ENCODE data around the gene C6orf141. TPM values are rescaled to one million over a fixed set of nuclear protein-coding genes. Genes with fewer than 3 reads are reported as not detected.

The C6orf141 gene
- total and polyA plus RNA-seq, 4 donors = 0.73 to 6.1 (median 4.3) TPM

DNA sequence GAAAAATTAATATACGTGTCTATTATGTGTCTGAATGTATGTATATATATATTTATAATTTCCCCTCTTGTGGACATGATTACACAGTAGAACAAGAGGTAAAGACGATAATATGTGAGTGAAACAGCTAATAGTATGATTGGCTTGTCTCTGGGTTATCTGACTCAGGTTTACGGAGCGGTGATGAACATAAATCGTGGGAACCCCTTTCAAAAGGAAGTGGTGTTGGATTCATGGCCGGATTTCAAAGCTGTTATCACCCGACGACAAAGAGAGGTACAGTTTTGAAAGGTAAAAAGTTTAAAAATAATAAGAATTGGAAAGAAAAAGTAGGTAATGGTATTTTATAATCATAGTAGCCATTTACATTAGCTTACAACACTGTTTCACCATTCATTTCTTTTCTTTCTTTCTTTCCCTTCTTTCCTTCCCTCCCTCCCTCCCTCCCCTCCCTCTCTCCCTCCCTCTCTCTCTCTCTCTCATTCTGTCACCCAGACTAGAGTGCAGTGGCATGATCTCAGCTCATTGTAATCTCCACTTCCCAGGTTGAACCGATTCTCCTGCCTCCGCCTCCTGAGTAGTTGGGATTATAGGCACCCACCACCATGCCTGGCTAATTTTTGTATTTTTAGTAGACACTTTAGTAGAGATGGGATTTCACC is 34.9 kb upstream of the C6orf141 start:
- H3K9me3 ChIP-seq (ENCODE audit: control insufficient read depth in 4 of 4, insufficient read depth in 3 of 4, low read length in 3 of 4) = no peaks in the 10 kb centered on the region
- DNase-seq (no peak), ATAC-seq (ENCODE audit: insufficient read depth, low FRiP score) (no peak)
- no peak overlapping the region for H3K4me3 ChIP-seq
- no peaks in the 10 kb centered on the region for H3K27me3 ChIP-seq (ENCODE audit: control insufficient read depth in 3 of 3, insufficient read depth in 3 of 3, low read length in 2 of 3)
- H3K4me1 ChIP-seq (ENCODE audit: control insufficient read depth in 5 of 5, insufficient read depth in 5 of 5, low read length in 5 of 5) = no peaks in the 10 kb centered on the region
- no peaks in the 10 kb centered on the region for H3K36me3 ChIP-seq (ENCODE audit: control insufficient read depth in 4 of 4, insufficient read depth in 4 of 4, low read length in 4 of 4)
- TF ChIP-seq, protein P1, sequence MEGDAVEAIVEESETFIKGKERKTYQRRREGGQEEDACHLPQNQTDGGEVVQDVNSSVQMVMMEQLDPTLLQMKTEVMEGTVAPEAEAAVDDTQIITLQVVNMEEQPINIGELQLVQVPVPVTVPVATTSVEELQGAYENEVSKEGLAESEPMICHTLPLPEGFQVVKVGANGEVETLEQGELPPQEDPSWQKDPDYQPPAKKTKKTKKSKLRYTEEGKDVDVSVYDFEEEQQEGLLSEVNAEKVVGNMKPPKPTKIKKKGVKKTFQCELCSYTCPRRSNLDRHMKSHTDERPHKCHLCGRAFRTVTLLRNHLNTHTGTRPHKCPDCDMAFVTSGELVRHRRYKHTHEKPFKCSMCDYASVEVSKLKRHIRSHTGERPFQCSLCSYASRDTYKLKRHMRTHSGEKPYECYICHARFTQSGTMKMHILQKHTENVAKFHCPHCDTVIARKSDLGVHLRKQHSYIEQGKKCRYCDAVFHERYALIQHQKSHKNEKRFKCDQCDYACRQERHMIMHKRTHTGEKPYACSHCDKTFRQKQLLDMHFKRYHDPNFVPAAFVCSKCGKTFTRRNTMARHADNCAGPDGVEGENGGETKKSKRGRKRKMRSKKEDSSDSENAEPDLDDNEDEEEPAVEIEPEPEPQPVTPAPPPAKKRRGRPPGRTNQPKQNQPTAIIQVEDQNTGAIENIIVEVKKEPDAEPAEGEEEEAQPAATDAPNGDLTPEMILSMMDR (IDR thresholded peaks at IDR 0.05; ENCODE audit: control extremely low read depth, extremely low read depth) = no peak
- no peak overlapping the region for H3K27ac ChIP-seq (ENCODE audit: low read depth in 1 of 2, low read length in 1 of 2)
- no peak overlapping the region for H3K9ac ChIP-seq (ENCODE audit: insufficient read depth in 1 of 2, low read length in 2 of 2)
- 70 to 77% methylated on average over 10 of the region's 10 CpGs for WGBS, 2 donors

DNA sequence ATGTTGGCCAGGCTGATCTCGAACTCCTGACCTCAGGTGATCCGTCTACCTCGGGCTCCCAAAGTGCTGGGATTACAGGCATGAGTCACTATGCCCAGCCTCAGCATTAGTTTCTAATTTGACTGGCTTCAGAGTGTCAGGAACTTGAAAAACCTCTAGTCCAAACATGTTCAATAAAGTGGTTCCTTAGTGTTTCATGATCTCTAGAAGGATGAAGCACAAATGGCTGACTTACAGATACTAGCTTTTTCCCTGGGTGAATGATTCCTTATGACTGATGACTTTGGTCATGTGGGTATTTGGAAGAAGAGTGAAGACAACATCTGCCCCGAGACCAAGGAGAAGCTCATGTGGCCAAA is 34.3 kb upstream of the C6orf141 start:
- TF ChIP-seq, protein P1 (IDR thresholded peaks at IDR 0.05; ENCODE audit: control extremely low read depth, extremely low read depth) = no peak
- ATAC-seq (ENCODE audit: insufficient read depth, low FRiP score) (no peak), DNase-seq (no peak)
- H3K4me1 ChIP-seq (ENCODE audit: control insufficient read depth in 5 of 5, insufficient read depth in 5 of 5, low read length in 5 of 5) = no peaks in the 10 kb centered on the region
- no peak overlapping the region for H3K27ac ChIP-seq (ENCODE audit: low read depth in 1 of 2, low read length in 1 of 2)
- H3K4me3 ChIP-seq = no peak overlapping the region
- no peaks in the 10 kb centered on the region for H3K27me3 ChIP-seq (ENCODE audit: control insufficient read depth in 3 of 3, insufficient read depth in 3 of 3, low read length in 2 of 3)
- H3K36me3 ChIP-seq (ENCODE audit: control insufficient read depth in 4 of 4, insufficient read depth in 4 of 4, low read length in 4 of 4) = no peaks in the 10 kb centered on the region
- no peaks in the 10 kb centered on the region for H3K9me3 ChIP-seq (ENCODE audit: control insufficient read depth in 4 of 4, insufficient read depth in 3 of 4, low read length in 3 of 4)
- WGBS, 2 donors = 84 to 91% methylated on average over 4 of the region's 4 CpGs
- H3K9ac ChIP-seq (ENCODE audit: insufficient read depth in 1 of 2, low read length in 2 of 2) = no peak overlapping the region

DNA sequence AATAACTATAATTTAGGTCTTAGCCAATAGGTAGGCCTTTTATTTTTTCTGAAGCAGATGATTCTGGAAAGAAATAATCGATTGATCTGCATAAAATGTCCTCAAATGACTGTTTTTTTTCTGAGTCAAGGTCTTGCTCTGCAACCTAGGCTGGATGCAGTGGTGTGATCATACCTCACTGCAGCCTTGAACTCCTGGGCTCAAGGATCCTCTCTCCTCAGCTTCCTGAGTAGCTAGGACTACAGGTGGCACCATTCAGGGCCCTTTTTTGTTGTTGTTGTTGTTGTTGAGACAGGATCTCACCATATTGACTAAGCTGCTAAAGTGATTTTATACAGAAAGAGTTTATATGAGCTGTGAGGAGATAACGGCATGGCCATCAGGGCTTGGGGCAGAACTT is 32.5 kb upstream of the C6orf141 start:
- H3K27me3 ChIP-seq (ENCODE audit: control insufficient read depth in 3 of 3, insufficient read depth in 3 of 3, low read length in 2 of 3) = no peaks in the 10 kb centered on the region
- 88 to 89% methylated on average over 2 of the region's 2 CpGs for WGBS, 2 donors
- no peaks in the 10 kb centered on the region for H3K4me1 ChIP-seq (ENCODE audit: control insufficient read depth in 5 of 5, insufficient read depth in 5 of 5, low read length in 5 of 5)
- ATAC-seq (ENCODE audit: insufficient read depth, low FRiP score) = no peak
- H3K9me3 ChIP-seq (ENCODE audit: control insufficient read depth in 4 of 4, insufficient read depth in 3 of 4, low read length in 3 of 4) = no peaks in the 10 kb centered on the region
- TF ChIP-seq, protein P1 (IDR thresholded peaks at IDR 0.05; ENCODE audit: control extremely low read depth, extremely low read depth) = no peak
- no peak overlapping the region for H3K27ac ChIP-seq (ENCODE audit: low read depth in 1 of 2, low read length in 1 of 2)
- no peak overlapping the region for H3K4me3 ChIP-seq
- no peak overlapping the region for H3K9ac ChIP-seq (ENCODE audit: insufficient read depth in 1 of 2, low read length in 2 of 2)
- no peaks in the 10 kb centered on the region for H3K36me3 ChIP-seq (ENCODE audit: control insufficient read depth in 4 of 4, insufficient read depth in 4 of 4, low read length in 4 of 4)
- no peak for DNase-seq

DNA sequence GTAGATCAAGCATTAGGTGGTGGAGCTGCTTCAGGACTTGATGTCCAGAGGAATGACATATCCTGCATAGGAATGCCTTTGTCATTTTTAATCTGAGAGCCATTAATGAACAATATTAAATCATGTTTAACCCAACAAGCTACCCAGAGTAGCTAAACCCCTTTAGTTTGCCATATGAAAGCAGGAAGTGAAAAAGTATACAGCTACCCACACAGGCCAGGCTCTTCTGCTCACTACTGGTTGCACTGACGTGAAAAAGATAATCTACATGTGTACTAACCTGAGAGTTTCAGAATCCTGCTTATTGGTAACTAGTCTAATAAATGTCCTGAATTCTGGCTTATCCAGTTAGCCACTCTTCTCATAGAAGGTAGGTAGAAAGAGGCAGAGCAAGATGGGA is 30.8 kb upstream of the C6orf141 start:
- TF ChIP-seq, protein P1 (IDR thresholded peaks at IDR 0.05; ENCODE audit: control extremely low read depth, extremely low read depth) = no peak

More for the DNA sequence above, 30.8 kb upstream of the C6orf141 start:
- 79 to 87% methylated on average over 1 of the region's 1 CpG for WGBS, 2 donors
- Histone ChIP-seq H3K27me3 (ENCODE audit: control insufficient read depth in 3 of 3, insufficient read depth in 3 of 3, low read length in 2 of 3) (no peaks in the 10 kb centered on the region), H3K4me3 (no peak overlapping the region), H3K9ac (ENCODE audit: insufficient read depth in 1 of 2, low read length in 2 of 2) (no peak overlapping the region), H3K9me3 (ENCODE audit: control insufficient read depth in 4 of 4, insufficient read depth in 3 of 4, low read length in 3 of 4) (no peaks in the 10 kb centered on the region), H3K36me3 (ENCODE audit: control insufficient read depth in 4 of 4, insufficient read depth in 4 of 4, low read length in 4 of 4) (no peaks in the 10 kb centered on the region), H3K27ac (ENCODE audit: low read depth in 1 of 2, low read length in 1 of 2) (no peak overlapping the region), H3K4me1 (ENCODE audit: control insufficient read depth in 5 of 5, insufficient read depth in 5 of 5, low read length in 5 of 5) (no peaks in the 10 kb centered on the region)
- no peak for DNase-seq
- no peak for ATAC-seq (ENCODE audit: insufficient read depth, low FRiP score)

All from lung (tissue), 12 donors.